IPS-15b (cell line): ENCODE data around the gene PLA2G6.
"Not testable (repeated sequence)": the region's sequence is repeated elsewhere in the genome, so short reads cannot be mapped to it uniquely, and the experiment has no call there.

Experiments used
- H3K27me3 ChIP-seq: one replicate; pipeline ENCODE4 v1.6.1; 2013; ENCODE audit warnings: low read length; ENCODE audit not compliant: control insufficient read depth, insufficient read depth
- H3K36me3 ChIP-seq: one replicate; pipeline ENCODE4 v1.6.1; 2013; ENCODE audit warnings: low read length; ENCODE audit not compliant: control insufficient read depth, insufficient read depth
- H3K4me1 ChIP-seq: one replicate; pipeline ENCODE4 v1.6.1; 2013; ENCODE audit warnings: mild to moderate bottlenecking, low read length; ENCODE audit not compliant: control insufficient read depth, insufficient read depth
- H3K4me3 ChIP-seq: one replicate; pipeline ENCODE4 v1.5.1; 2013; ENCODE audit warnings: low read depth, low read length
- H3K9ac ChIP-seq: one replicate; pipeline ENCODE4 v1.6.1; 2013; ENCODE audit warnings: low read depth, mild to moderate bottlenecking, low read length
- H3K9me3 ChIP-seq: one replicate; pipeline ENCODE4 v1.6.1; 2013; ENCODE audit warnings: mild to moderate bottlenecking, low read length; ENCODE audit not compliant: control insufficient read depth, insufficient read depth

The PLA2G6 gene

DNA sequence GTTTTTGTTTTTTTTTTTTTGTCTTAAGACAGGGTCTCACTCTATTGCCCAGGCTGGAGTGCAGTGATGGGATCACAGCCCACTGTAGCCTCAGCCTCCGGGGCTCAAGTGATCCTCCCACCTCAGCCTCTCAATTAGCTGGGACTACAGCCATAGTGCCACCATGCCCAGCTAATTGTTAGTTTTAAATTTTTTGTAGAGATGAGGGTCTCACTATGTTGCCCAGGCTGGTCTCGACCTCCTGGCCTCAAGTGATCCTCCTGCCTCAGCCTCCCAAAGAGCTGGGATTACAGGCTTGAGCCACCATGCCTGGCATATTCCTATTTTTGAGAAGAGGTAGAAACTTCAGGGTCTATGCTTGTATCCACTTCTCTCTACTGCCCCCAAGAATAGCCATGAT lies 62.9 kb downstream of the PLA2G6 start:
- H3K36me3 ChIP-seq, H3K9ac ChIP-seq, H3K4me1 ChIP-seq, H3K4me3 ChIP-seq, H3K9me3 ChIP-seq, H3K27me3 ChIP-seq: not testable (repeated sequence)

DNA sequence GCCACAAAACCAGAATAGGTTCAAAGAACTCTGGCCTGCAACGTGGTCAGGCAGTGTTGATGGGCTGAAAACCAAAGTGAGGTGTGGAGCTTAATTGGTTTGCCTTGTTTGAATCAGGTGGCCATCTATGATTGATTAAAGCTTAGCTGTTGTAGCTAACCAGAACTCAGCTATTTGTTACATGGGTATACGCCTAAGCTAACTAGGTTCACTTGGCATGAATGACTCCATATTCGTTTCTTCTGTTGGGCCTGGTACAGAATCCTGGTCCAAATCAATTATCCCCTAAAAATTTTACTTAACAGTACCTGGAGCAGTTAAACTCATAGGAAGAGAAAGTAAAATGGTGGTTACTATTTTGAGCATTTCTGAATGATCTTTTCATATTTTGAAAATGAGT lies 63.4 kb downstream of the PLA2G6 start:
- Histone ChIP-seq H3K9me3 (no peaks in the 10 kb centered on the region), H3K4me1 (no peaks in the 10 kb centered on the region), H3K9ac (no peak overlapping the region), H3K4me3 (no peak overlapping the region), H3K36me3 (peaks cover 7% of the 10 kb centered on the region), H3K27me3 (no peaks in the 10 kb centered on the region)

DNA sequence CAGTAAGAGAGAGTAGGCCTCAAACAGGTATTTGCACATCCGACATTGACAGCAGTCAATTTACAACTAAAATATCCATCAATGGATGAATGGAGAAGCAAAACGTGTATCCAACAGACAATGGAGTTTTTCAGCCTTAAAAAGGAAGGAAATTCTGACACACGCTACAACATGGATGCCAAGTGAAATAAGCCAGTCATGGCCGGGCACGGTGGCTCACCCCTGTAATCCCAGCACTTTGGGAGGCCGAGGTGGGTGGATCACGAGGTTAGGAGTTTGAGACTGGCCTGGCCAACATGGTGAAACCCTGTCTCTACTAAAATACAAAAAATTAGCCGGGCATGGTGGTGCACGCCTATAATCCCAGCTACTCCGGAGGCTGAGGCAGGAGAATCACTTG lies 64.1 kb downstream of the PLA2G6 start:
- not testable (repeated sequence) for H3K4me1 ChIP-seq, H3K9me3 ChIP-seq, H3K27me3 ChIP-seq, H3K9ac ChIP-seq, H3K4me3 ChIP-seq, H3K36me3 ChIP-seq

GRCh38 chr22:38115423-38116205 lies 66.0 kb downstream of the PLA2G6 start:
- no peaks in the 10 kb centered on the region for H3K4me1 ChIP-seq
- no peaks in the 10 kb centered on the region for H3K9me3 ChIP-seq
- H3K4me3 ChIP-seq, result no peak overlapping the region
- no peaks in the 10 kb centered on the region for H3K27me3 ChIP-seq
- peaks cover 11% of the 10 kb centered on the region for H3K36me3 ChIP-seq
- H3K9ac ChIP-seq, result no peak overlapping the region

DNA sequence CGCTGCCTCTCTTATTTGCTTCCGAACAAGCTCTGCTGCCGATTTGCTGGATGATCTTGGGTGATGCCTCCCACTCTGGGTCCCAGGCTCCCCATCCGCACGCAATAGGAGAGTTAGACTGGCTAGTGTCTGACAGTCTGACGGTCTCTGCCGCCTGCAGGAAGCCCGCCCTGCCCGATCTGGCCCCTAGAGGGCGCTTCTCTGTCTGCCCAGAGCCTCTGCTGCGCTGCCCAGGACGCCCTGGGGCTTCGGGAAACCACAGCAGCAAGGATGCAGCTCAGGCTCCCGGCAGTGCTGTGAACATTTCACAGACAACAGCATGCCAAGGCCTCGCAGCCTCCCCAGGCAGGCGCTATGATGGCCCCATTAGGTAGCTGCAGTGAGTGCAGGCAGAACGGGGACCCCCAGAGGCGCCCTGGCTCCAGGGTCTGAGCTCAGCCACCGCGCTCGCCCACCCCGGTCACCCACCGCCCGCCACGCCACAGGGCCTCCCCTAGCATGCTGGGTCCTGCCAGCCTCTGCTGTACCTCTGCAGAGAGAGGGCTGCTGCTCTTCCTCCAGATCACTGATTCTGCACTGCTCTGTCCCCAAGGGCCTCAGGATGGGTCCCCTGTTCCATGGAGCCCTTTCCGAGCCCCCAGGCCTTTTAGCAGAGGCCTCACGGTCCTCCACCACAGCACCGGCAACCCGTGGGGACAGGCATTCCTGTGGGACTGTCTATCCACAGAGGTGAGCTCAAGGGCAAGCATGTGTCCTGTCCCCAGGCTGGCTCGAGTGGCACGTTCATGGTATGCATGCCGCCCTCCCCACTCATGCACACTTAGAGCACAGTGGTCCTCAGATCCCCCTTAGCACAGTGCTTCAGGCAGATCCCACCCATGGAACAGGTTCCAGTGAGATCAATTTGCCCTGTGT lies 66.9 kb downstream of the PLA2G6 start:
- Histone ChIP-seq H3K36me3 (peaks cover 11% of the 10 kb centered on the region), H3K27me3 (no peaks in the 10 kb centered on the region), H3K9me3 (no peaks in the 10 kb centered on the region), H3K4me1 (no peaks in the 10 kb centered on the region), H3K9ac (no peak overlapping the region), H3K4me3 (no peak overlapping the region)

DNA sequence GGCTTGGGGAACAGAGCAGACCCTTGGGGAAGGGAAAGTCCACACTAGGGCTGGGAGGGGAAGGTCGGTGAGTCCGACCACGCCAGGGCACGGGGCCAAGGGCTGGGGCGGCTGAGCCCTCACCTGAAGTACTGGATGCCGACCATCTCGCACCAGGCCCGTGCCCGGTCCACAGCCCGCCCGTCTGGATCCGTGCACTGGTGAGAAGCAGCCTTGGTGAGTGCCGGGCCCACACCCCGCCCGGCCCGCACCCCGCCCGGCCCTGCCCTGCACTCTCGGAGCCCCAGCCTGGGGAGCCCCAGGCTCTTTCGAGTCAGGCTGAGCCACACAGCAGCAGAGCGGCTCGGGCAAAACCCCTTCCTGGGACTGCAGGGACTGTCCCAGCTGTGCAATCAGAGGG lies 69.2 kb downstream of the PLA2G6 start:
- Histone ChIP-seq H3K4me1 (no peaks in the 10 kb centered on the region), H3K27me3 (no peaks in the 10 kb centered on the region), H3K9ac (no peak overlapping the region), H3K9me3 (no peaks in the 10 kb centered on the region), H3K4me3 (no peak overlapping the region), H3K36me3 (peaks cover 11% of the 10 kb centered on the region)

DNA sequence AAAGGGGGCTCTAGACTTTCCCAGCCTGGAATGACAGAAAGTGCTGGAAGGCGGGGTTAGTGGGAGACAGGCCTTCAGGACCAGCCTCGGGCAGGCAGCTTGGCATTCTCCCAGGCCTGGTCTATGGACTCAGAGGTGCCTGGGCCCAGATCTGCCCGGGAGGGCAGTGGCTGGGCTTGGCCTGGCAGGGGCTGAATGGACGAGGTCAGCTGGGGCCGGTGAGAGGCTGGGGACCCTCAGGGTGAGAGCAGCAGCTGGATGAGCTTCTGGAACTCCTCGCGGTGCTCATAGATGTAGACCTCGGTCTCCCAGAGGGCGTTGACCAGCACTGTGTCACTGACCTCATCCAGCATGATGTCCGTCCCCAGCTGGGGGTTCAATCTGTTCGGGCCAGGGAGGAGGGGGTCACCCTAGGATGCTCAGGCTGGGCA lies 69.7 kb downstream of the PLA2G6 start:
- Histone ChIP-seq H3K36me3 (peaks cover 11% of the 10 kb centered on the region), H3K27me3 (no peaks in the 10 kb centered on the region), H3K9me3 (no peaks in the 10 kb centered on the region), H3K4me3 (no peak overlapping the region), H3K4me1 (no peaks in the 10 kb centered on the region), H3K9ac (no peak overlapping the region)

DNA sequence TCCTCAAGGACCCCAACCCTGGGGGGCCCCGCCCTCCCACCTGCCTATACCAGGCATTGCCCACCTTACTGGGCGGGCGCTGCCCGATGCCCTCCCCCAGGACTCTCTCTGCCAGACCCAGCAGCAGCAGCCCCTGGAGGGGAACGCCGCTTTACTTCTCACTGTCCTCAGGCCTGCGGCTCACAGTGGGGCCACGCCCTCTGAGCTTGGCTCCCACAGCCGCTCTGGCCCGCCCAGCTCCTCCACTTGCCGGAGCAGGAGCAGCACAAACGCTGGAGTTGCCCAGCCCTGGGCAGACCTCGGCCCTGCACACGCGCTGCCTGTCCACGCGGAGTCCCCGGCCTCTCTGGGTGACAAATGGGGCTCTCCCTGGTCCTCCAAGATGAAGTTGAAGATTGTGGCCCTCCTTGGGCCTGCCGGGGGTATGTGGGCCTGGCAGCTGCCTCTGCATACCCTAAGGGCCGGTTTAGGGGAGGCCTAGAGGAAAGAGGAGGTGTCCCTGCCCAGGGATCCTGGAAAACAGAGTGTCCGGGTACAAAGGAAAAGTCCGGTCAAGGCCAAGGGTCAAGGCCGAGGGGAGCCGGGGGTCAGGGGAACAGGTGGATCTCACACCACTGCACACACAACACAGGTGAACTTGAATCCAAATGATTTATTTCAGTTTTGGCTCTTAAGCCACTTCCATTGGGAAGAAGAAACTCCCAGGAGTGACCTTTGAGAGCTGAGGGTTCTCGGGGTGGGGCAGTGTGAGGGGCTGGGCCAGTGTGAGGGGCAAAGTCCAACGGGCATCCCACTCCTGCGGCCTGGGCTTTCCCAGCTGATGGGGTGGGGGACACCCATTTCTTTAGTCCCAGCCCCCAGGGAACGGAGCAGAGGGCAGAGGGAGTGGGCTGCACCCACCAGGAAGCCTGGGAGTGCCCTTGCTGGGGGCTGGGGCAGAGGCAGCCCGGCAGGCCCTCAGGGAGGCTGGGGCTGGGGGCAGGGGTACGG lies 70.5 kb downstream of the PLA2G6 start:
- H3K9ac ChIP-seq, result no peak overlapping the region
- H3K4me3 ChIP-seq, result no peak overlapping the region
- H3K36me3 ChIP-seq, result peaks cover 11% of the 10 kb centered on the region
- H3K9me3 ChIP-seq, result no peaks in the 10 kb centered on the region
- no peaks in the 10 kb centered on the region for H3K27me3 ChIP-seq
- no peaks in the 10 kb centered on the region for H3K4me1 ChIP-seq

- Histone ChIP-seq H3K9me3 (no peaks in the 10 kb centered on the region), H3K4me1 (no peaks in the 10 kb centered on the region), H3K27me3 (no peaks in the 10 kb centered on the region), H3K4me3 (no peak within 1 kb of the TSS), H3K9ac (no peak within 1 kb of the TSS), H3K36me3 (peaks cover 10% of the 10 kb centered on the region)
These were observed 71.4 kb downstream of the PLA2G6 start, which contains the start of gene BAIAP2L2 for GRCh38 chr22:38110008-38110862. Gene BAIAP2L2, minus strand, starts transcription at chr22:38110684. Its CDS starts 159 bp downstream, at chr22:38110525.

- no peak overlapping the region for H3K9ac ChIP-seq
- peaks cover 6% of the 10 kb centered on the region for H3K36me3 ChIP-seq
- H3K9me3 ChIP-seq, result no peaks in the 10 kb centered on the region
- no peaks in the 10 kb centered on the region for H3K27me3 ChIP-seq
- H3K4me3 ChIP-seq, result no peak overlapping the region
- H3K4me1 ChIP-seq, result no peaks in the 10 kb centered on the region
These were observed 72.1 kb downstream of the PLA2G6 start for GRCh38 chr22:38109371-38110001.
